Activated T-cell treated with anti-CD3 and anti-CD28 coated beads, Interleukin-2, amount 50 U/mL, for 1 hour (primary cell): ENCODE data around the gene ITSN2.

ENCODE experiments used
- DNase-seq: peaks from one replicate; pipeline ENCODE4 v3.0.0-alpha.2; 2020

ITSN2 gene

GRCh38 chr2:24174851-24175277, 185.5 kb downstream of the ITSN2 start, which contains the start of gene FAM228A:
Gene FAM228A, plus strand, starts transcription at chr2:24175053. Its CDS starts 428 bp downstream, at chr2:24175481.
- no peak for DNase-seq

GRCh38 chr2:24169023-24169422, 191.3 kb downstream of the ITSN2 start:
- no peak for DNase-seq

GRCh38 chr2:24164416-24164973, 195.8 kb downstream of the ITSN2 start:
- DNase-seq = peak; percentile 49

GRCh38 chr2:24163601-24164000, 196.7 kb downstream of the ITSN2 start:
- DNase-seq = no peak

- no peak for DNase-seq
These were observed 197.2 kb downstream of the ITSN2 start for GRCh38 chr2:24163186-24163585.

GRCh38 chr2:24162494-24162893, 197.8 kb downstream of the ITSN2 start:
- DNase-seq = no peak

- DNase-seq = no peak
These were observed 199.6 kb downstream of the ITSN2 start for GRCh38 chr2:24160761-24161160.

GRCh38 chr2:24159708-24160107, 200.6 kb downstream of the ITSN2 start:
- DNase-seq = no peak

GRCh38 chr2:24158131-24158530, 202.2 kb downstream of the ITSN2 start:
- DNase-seq = no peak

- DNase-seq = no peak
These were observed 206.9 kb downstream of the ITSN2 start for GRCh38 chr2:24153478-24153877.
